Measurements from ENCODE around the gene TMEM120A. TPM values are rescaled to one million over a fixed set of nuclear protein-coding genes. Genes with fewer than 3 reads are reported as not detected.
A peak's percentile ranks its signal among the peaks of the same experiment; 100 is the strongest.

The TMEM120A gene
- total RNA-seq, 1 experiment from 2014 or later, result 40.8 TPM

DNA sequence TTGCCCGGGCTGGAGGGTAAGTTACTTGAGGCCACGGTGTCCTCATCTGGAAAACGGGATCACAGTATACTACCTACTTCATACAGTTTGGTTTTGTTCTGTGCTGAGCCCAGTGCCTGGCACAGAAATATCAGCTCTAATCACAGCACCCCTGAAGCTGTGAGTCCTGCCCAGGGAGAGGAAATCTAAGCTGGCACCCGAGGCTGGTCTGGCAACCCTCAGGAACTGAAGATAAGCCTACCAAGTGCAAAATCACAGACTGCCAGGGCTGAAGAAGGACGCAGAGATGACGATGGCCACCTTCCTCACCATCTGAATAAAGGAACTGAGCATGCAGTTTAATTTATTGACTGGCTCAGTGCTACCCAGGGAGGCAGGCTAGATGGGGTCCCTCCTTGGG is 7.7 kb upstream of the TMEM120A start:
- DNase-seq (ENCODE audit: low read depth, low spot score), result no peak

DNA sequence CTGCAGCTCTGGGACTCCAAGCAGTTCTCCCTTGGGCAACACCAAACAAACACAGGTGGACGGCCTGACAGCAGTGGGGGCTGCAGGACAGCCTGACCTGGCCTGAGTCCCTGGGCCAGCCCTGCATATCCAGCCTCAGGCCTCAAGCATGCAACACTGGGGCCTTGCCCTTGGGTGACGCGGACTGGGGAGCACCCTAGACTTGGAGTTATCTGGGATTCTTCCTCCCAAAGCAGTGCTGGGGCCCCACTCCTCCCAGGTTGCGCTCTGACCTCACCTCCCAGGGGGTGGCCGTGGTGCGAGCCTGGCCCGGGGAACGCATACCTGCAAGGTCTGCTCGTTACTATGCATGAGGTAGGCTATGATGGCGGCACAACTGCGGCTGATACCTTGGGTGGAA is 6.2 kb upstream of the TMEM120A start:
- no peak for DNase-seq (ENCODE audit: low read depth, low spot score)
- in situ Hi-C loops (cut with HindIII; ENCODE audit: low pct_unique_long_range_greater_than_20kb, low sequenced_read_pairs), result no loop called here

More for the DNA sequence above, 7.7 kb upstream of the TMEM120A start:
- in situ Hi-C loops (cut with HindIII; ENCODE audit: low pct_unique_long_range_greater_than_20kb, low sequenced_read_pairs), result no loop called here

DNA sequence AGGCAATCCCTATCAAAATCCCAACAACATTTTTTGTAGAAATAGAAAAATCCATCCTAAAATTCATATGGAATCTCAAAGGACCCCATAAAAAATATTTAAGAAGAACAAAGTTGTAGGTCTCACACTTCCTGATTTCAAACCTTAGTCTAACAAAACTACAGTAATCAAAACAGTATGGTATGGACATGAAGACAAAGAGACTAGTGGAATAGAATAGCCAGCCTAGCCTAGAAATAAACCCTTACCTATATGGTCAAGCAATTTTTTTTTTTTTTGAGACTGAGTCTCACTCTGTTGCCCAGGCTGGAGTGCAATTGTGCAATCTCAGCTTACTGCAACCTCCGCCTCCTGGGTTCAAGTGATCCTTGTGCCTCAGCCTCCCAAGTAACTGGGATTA is 3.6 kb upstream of the TMEM120A start:
- DNase-seq (ENCODE audit: low read depth, low spot score), result no peak
- in situ Hi-C loops (cut with HindIII; ENCODE audit: low pct_unique_long_range_greater_than_20kb, low sequenced_read_pairs), result no loop called here

DNA sequence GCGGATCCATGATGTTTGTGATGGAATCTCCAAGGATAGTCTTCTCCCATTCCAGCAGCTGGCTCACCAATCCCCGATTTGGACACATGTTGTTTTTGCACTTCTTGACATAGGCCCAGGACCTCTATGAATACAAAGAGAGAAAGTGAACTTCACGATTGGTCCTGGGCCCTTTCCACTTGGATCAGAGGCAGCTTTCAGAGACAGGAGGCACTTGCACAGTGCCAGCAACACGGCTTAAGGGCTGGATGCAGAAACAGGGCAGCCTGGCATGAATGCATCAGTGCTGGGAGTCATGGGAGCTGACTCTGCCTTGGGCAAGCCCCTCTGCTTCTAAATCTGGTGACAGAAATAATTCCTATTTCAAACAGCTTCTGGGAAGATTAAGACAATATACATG is 2.1 kb upstream of the TMEM120A start:
- no peak for DNase-seq (ENCODE audit: low read depth, low spot score)
- in situ Hi-C loops (cut with HindIII; ENCODE audit: low pct_unique_long_range_greater_than_20kb, low sequenced_read_pairs), result no loop called here

DNA sequence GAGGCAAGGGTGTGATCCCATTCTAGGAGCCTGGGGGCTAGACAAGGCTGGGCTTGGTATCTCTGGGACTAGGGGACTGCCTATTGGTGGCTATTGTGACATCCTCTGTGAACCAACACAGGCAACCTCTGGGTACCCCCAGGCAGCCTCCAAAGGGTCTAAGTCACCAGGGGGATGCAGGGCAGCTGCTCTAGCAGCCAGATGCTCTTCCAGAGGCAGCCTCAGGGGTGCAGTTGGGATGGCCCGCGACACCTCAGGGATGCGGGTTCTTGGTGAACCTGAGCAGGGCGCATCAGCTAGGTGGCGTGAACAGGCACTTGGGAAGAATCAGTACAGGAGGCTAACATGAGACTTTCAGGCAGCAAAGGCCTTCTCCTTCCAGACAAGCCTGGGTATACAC is 1.6 kb upstream of the TMEM120A start:
- DNase-seq (ENCODE audit: low read depth, low spot score), result no peak
- in situ Hi-C loops (cut with HindIII; ENCODE audit: low pct_unique_long_range_greater_than_20kb, low sequenced_read_pairs), result no loop called here

DNA sequence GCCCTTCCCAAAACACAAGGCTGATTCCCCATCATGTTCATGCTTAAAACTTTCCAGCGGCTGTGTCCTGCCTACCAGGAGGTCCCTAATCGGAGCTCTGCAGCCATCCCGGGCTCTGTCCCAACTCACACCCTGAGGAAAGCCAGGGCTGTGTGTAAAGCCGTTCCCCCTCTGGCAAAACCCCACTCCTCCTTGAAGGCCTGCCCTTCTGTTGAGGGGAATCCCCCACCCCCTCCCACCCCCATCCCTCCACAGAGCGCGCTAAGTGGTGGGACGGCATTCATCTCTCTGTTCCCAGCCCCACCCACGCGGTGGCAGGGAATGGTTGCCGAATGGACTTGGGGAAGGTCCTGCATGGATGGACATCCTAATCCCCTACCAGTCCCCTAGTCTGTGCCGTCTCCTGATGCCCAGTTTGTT is 667 bp upstream of the TMEM120A start:
- DNase-seq (ENCODE audit: low read depth, low spot score), result no peak
- in situ Hi-C loops (cut with HindIII; ENCODE audit: low pct_unique_long_range_greater_than_20kb, low sequenced_read_pairs), result no loop called here

DNA sequence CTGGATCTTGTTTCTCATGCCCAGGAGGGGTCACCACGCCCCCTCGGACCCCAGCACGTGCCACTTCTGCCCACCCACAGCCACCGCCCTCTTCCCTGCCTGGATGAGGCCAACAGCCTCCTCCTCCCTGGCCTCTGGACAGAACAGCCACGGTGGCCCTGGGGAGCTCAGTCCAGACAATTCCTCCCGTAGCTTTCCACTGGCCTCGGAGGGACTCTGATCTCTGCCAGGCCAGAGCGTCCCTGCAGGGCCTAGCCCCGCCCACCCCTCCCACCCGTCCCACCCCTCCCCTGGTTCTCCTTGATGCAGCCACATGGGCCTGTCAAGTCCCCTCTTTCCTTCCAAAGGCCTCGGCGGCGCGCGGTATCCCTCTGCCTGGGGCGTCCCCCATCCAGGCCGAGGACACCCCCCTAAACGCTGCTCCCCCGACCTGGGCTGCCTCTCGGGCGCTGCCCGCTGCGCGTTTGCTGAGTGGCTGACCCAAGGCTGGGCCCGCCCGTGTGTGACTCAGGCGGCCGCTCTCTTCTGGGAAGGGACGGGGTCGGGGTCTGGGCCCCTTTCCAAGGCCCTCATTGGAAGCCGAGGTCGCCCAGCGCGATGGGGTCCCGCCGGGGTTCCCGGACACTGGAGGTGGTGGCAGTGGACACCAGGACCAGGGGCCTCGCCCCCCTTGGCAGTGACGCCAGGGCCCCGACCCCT is 557 bp downstream of the TMEM120A start:
- peak; percentile 57 for DNase-seq (ENCODE audit: low read depth, low spot score)
- in situ Hi-C loops (cut with HindIII; ENCODE audit: low pct_unique_long_range_greater_than_20kb, low sequenced_read_pairs), result no loop called here

DNA sequence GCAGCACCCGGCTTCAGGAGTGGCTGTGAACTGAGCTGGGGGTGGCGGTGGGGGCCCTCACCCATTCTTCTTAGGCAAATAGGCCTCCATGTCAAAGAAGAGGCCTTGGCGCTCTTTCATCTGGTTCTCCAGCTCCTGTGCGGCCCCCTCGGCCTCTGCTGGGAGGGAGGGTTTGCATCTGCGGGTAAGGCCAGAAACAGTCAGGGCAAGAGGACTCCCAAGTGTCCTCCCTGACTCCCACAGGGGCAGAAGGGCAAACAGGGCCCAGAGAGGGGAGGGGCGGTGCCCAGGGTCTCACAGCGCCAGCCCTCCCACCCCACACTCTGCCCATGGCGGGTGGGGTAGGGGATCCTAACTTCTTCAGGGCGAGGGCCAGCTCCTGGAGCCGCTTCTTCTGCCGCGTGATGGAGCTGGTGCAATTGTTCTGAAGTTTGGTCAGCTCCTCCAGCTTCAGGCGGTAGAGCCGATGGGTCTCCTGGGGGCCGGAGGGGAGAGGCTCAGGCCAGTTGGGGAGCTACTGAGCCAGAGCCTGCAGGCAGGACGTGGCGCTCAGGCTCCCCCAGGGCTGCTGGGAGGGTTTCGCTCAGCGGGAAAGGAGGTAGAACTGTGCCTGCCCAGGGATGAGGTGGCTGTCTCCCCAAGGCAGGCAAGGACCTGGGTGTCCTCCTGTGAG is 2.2 kb downstream of the TMEM120A start:
- in situ Hi-C loops (cut with HindIII; ENCODE audit: low pct_unique_long_range_greater_than_20kb, low sequenced_read_pairs), result no loop called here

DNA sequence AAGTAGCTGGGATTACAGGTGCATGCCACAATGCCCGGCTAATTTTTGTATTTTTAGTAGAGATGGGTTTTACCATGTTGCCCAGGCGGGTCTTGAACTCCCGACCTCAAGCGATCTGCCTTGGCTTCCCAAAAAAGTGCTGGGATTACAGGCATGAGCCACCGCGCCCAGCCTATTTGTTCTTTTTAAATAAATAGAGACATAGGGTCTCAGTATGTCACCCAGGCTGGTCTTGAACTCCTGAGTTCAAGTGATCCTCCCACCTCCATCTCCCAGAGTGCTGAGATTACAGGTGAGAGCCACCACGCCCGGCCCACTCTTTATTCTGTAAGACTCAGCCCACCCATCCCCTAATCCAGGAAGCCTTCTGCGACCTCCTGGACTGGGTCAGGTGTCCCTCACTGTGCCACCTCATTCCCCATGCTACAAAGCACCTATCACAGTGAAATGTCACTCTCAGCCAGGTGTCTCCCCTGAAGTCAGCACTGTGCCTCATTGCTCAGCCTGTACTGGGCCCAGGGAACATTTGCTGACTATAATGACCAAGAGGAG is 2.8 kb downstream of the TMEM120A start:
- in situ Hi-C loops (cut with HindIII; ENCODE audit: low pct_unique_long_range_greater_than_20kb, low sequenced_read_pairs), result no loop called here
- no peak for DNase-seq (ENCODE audit: low read depth, low spot score)

More for the DNA sequence above, 2.2 kb downstream of the TMEM120A start:
- DNase-seq (ENCODE audit: low read depth, low spot score), result no peak

DNA sequence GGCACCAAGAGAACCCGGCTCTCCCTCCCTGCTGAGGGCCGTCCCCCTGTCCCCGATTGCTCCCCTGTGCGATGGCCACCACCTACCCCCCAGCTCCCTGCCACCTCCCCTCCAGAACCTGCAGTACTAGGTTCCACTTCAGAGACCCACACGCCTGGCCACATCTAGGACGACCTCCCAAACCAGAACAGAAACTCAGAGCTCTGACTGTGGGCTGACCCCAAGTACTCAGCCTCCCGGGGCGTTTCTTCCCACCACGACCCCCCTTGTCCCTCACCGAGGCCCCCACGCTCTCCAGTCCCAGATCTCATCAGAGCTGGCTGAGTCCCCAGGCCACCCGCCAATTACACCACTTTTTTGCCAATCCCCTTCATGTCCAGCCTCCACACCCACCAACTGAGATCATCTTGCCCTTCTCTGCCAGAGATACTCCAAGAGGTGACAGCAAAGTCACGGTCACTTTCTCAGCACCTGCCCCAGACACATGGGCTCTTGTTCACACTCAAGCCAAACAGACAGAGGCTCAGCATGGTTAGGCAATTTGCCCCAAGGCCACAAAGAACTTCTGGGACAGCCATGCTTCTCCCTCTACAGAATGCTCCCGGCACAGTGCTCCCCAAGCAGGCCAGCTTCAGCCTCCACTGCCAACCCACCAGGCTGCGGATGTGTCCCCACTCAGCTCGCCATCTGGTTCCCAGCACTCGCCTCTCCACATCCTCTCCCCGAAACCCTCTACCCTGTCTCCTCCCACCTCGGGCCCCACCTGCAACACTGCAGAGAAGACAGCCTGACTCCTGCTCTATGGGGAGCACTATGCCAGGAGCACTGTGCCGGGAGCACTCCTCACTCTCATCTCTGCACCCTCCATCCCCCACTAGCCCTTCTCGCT is 4.7 kb downstream of the TMEM120A start:
- in situ Hi-C loops (cut with HindIII; ENCODE audit: low pct_unique_long_range_greater_than_20kb, low sequenced_read_pairs), result no loop called here
- DNase-seq (ENCODE audit: low read depth, low spot score), result no peak

DNA sequence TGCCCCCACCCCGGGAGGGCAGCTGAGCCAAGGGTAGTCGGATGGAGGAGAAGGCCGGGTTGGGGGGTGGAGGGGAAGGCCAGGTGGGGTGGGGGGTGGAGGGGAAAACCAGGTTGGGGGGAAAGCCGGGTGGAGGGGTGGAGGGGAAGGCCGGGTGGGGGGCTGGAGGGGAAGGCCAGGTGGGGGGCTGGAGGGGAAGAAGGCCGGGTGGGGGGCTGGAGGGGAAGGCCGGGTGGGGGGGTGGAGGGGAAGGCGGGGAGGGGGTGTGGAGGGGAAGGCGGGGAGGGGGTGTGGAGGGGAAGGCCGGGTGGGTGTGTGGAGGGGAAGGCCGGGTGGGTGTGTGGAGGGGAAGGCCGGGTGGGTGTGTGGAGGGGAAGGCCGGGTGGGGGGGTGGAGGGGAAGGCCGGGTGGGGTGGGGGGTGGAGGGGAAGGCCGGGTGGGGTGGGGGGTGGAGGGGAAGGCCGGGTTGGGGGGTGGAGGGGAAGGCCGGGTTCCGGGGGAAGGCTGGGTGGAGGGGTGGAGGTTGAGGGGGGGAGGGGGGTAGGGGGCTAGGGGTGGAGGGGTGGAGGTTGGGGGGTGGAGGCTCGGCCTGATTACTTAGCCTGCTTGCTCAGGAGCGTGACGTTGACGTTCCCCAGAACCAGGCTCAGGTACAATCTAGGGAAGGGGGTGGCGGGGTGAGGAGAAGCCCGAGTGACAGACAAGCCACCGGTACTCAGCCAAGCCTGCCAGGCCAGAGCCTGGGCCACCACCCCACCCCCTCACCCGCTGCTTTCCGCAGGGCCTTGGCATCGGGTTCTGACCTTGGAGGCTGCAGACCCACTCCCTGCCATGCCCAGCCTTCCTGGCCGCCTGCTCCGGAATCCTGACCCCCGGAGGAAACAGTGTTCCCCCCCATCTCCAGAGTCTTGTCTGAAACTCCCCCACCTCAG is 5.6 kb downstream of the TMEM120A start:
- DNase-seq (ENCODE audit: low read depth, low spot score), result no peak
- in situ Hi-C loops (cut with HindIII; ENCODE audit: low pct_unique_long_range_greater_than_20kb, low sequenced_read_pairs), result no loop called here

DNA sequence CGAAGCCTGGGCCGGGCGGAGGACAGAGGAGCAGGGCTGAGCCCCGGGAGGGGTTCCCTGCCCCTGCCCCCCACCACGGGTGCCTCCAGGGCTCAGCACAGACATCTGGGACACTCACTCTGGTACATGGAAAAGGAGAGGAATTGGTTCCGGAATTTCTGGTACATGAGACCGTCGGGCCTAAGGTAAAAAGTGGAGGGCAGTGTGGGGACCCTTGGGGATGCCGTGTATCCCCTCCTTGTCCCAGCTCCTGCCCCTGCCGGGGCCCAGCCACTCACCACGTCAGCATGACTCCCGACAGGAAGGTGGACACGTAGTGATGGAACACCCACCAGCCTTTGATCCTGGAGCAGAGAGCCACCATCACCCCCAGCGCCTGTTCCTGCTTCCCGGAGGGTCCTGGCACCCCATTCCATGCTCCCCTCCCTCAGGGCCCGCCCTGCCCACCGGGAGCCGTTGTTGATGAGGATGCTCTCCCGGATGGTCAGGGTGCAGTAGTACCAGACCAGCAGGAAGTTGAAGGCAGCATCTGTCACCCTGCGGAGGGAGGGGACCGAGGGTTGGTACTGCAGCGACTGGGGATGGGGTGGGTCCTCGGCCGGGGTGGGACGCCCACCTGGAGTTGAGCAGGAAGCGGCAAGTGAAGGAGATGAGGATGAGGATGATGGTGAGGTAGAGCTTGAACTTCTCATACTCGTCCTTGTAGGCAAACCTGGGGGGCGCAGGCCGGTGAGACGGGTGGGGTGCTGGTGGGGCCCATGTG is 6.4 kb downstream of the TMEM120A start:
- in situ Hi-C loops (cut with HindIII; ENCODE audit: low pct_unique_long_range_greater_than_20kb, low sequenced_read_pairs), result no loop called here
- no peak for DNase-seq (ENCODE audit: low read depth, low spot score)

DNA sequence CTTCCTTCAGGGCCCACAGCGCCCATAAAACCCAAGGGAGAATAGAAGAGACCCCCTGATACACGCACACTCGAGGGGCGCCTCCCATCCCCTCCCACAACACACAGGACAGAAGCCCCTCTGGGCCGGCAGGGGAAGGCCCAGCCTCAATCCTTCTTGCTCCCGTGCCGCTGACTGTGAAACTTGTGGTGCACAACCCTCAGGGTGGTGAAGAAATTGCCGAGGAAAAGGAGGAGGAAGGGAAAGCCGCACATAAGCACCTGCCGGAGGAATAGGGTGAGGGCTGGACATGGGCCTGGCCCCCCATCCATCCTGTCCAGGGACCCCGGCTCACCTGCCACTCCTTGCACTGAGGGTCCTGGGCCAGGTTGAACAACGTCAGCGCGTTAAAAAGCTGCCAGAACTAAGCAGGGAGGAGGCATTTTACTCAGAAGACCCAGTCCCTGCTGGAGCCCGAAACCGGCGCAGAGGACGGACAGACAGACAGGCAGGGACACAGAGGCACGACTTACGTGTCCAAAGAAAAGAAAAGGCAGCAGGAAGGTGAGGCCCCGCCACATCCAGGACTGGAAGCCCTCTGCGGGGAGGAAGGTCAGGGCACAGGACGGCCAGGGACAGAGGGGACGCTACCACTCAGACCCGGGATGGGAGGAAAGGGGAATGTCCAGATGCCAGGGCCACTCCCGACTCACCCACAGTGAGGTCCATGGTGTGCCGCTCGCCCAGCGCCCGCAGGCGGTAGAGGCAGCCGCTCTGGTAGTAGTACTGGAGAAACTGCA is 7.2 kb downstream of the TMEM120A start:
- in situ Hi-C loops (cut with HindIII; ENCODE audit: low pct_unique_long_range_greater_than_20kb, low sequenced_read_pairs), result no loop called here
- DNase-seq (ENCODE audit: low read depth, low spot score), result no peak

DNA sequence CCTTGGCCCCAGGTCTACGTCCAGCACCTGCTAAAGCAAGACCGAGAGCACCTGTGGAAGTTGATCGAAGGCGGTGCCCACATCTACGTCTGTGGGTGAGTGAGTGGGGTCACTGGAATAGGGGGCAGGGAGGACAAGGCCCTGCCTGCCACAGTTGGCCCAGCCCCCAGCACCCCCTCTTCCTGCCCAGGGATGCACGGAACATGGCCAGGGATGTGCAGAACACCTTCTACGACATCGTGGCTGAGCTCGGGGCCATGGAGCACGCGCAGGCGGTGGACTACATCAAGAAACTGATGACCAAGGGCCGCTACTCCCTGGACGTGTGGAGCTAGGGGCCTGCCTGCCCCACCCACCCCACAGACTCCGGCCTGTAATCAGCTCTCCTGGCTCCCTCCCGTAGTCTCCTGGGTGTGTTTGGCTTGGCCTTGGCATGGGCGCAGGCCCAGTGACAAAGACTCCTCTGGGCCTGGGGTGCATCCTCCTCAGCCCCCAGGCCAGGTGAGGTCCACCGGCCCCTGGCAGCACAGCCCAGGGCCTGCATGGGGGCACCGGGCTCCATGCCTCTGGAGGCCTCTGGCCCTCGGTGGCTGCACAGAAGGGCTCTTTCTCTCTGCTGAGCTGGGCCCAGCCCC is 8.1 kb downstream of the TMEM120A start:
- DNase-seq (ENCODE audit: low read depth, low spot score), result no peak
- in situ Hi-C loops (cut with HindIII; ENCODE audit: low pct_unique_long_range_greater_than_20kb, low sequenced_read_pairs), result no loop called here

DNA sequence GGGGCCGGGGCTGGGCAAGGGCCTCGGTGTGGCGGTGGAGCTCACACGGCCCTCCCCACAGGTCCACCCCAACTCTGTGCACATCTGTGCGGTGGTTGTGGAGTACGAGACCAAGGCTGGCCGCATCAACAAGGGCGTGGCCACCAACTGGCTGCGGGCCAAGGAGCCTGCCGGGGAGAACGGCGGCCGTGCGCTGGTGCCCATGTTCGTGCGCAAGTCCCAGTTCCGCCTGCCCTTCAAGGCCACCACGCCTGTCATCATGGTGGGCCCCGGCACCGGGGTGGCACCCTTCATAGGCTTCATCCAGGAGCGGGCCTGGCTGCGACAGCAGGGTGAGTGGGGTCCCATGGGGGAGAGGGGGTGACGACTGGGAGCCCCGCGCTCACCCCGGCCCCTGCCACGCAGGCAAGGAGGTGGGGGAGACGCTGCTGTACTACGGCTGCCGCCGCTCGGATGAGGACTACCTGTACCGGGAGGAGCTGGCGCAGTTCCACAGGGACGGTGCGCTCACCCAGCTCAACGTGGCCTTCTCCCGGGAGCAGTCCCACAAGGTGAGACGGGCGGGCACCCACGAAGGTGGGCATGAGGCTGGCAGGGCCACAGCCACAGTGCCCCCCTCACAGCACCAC is 8.8 kb downstream of the TMEM120A start:
- in situ Hi-C loops (cut with HindIII; ENCODE audit: low pct_unique_long_range_greater_than_20kb, low sequenced_read_pairs), result no loop called here
- DNase-seq (ENCODE audit: low read depth, low spot score), result no peak
